Lung microvascular endothelial cell (primary cell): ENCODE results near the gene BEX4. TPM values are rescaled to one million over a fixed set of nuclear protein-coding genes. Genes with fewer than 3 reads are reported as not detected.

Source experiments
- DNase-seq, 2 donors: peaks; one replicate each; pipeline versions ENCODE4 v3.0.0 to v3.0.0-alpha.2; 2010; ENCODE audit warnings: low read depth in 2 of 2
- total RNA-seq: library from RNA; depleted of rRNA; stranded (reverse); fragments of >200 nt; gene quantifications from 2 replicates; pipeline ENCODE4 v1.2.1, GENCODE V29; 2014

The BEX4 gene
- total RNA-seq, 1 donor from 2014 or later: 25.2 TPM

DNA sequence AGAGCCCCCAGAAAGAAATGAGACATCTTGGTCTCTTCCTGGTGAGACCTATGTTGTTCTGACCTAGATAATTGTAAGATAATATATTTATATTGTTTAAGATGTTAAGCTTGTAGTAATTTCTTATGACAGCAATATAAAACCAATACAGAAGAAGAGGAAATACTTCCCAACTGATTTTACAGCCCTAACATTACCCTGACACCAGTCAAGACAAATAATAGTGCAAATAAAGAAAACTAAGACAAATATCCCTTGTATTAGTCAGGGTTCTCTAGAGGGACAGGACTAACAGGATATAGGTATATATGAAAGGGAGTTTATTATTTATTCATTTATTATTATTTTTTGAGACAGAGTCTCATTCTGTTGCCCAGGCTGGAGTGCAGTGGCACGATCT lies 21.4 kb downstream of the BEX4 start:
- DNase-seq: no peak

GRCh38 chrX:103240155-103240554 lies 25.2 kb downstream of the BEX4 start:
- DNase-seq: no peak

DNA sequence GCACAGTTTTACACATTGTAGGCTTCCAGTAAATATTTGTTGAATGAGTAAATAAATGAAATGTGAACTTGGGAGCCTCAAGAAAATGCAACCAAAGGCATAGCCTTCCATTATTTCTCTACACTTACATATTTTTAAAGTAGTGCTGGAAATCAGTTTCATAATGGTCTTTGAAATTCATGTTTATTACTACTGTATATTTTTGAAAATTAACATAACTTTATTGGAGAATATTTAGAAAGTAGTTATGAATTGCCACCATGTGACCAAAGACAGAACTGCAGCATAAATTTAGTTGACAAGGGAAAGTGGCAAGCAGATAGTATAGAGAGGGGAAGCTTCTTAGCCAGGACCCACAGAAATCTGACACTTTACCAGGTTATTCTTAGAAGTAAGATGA lies 33.6 kb downstream of the BEX4 start:
- peak; percentile 31 to 51 for DNase-seq

- no peak for DNase-seq
Measured at GRCh38 chrX:103249805-103250204, 34.9 kb downstream of the BEX4 start.

GRCh38 chrX:103250977-103251376 lies 36.1 kb downstream of the BEX4 start:
- DNase-seq: no peak

GRCh38 chrX:103253608-103254007 lies 38.7 kb downstream of the BEX4 start:
- peak in 1 of 2 donors; percentile 14 for DNase-seq

- peak; percentile 21 to 23 for DNase-seq
Measured at GRCh38 chrX:103254171-103254824, 39.4 kb downstream of the BEX4 start.

GRCh38 chrX:103254921-103255493 lies 40.1 kb downstream of the BEX4 start, which contains the start of gene TCEAL8:
TCEAL8 (minus strand) TSS chrX:103255155; CDS start chrX:103253979, 1,176 bp downstream.
- DNase-seq: peak; percentile 78 to 82

GRCh38 chrX:103256651-103257050 lies 41.7 kb downstream of the BEX4 start:
- no peak for DNase-seq

DNA sequence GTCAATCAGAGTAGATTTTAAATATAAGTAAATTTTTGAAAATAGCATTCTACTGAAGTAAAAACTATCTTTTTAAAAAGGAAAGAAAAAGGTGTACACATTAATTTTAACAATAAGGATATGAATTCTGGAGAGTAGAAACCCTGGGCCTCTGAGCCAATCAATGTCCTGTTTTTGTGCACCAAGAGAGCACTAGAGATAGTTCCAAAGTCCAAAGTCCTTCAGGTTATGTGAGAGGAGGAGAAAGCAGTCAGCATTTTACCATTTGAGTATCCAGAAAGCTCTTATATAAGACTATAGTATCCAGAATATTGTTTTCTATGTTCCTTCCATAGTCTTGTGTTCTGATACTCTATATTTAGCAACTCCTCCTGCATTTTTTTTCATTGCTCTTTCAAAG lies 43.4 kb downstream of the BEX4 start:
- no peak for DNase-seq

Other genes starting within 250 kb of the BEX4 start
- 0.22 TPM in 1 of 2 replicates, not detected in the other for gene BEX1, start 150.9 kb upstream of the BEX4 start, total RNA-seq
- not detected in 2 replicates for gene NXF3, start 122.0 kb upstream of the BEX4 start, total RNA-seq
- gene TCEAL8, start 40.0 kb downstream of the BEX4 start, total RNA-seq: 56.3 and 60.8 TPM in 2 replicates
- not detected in 2 replicates for gene TCEAL5, start 61.6 kb downstream of the BEX4 start, total RNA-seq
- 0.65 and 0.79 TPM in 2 replicates for gene BEX2, start 95.9 kb downstream of the BEX4 start, total RNA-seq
- gene TCEAL7, start 115.1 kb downstream of the BEX4 start, total RNA-seq: 0.22 TPM in 1 of 2 replicates, not detected in the other
- gene TCEAL9, start 141.4 kb downstream of the BEX4 start, total RNA-seq: 64.1 and 83.7 TPM in 2 replicates
- gene BEX3, start 161.4 kb downstream of the BEX4 start, total RNA-seq: 200 and 209 TPM in 2 replicates